ENCODE results near the gene CXCR3.
"Not testable (repeated sequence)": the region's sequence is repeated elsewhere in the genome, so short reads cannot be mapped to it uniquely, and the experiment has no call there.

The CXCR3 gene

DNA sequence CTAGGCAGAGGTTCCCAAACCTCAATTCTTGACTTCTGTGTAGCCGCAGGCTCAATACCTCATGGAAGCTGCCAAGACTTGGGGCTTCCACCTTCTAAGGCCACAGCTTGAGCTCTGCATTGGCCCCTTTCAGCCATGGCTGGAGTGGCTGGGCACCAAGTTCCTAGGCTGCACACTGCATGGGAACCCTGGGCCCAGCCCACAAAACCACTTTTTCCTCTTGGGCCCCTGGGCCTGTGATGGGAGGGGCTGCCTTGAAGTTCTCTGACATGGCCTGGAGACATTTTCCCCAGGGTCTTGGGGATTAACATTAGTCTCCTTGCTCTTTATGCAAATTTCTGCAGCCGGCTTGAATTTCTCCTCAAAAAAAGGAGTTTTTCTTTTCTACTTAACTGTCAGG, 35.0 kb upstream of the CXCR3 start:
- intact Hi-C loops (cut with micrococcal nuclease): no loop called here
- no peaks in the 10 kb centered on the region for H3K36me3 Mint-ChIP-seq (ENCODE audit: low read depth)
- peaks cover 3% of the 10 kb centered on the region for H3K27me3 Mint-ChIP-seq
- no peak overlapping the region for H3K4me3 Mint-ChIP-seq
- no peaks in the 10 kb centered on the region for H3K9me3 Mint-ChIP-seq
- H3K27ac Mint-ChIP-seq: no peak overlapping the region
- H3K4me1 Mint-ChIP-seq (ENCODE audit: low read depth): peaks cover 9% of the 10 kb centered on the region

DNA sequence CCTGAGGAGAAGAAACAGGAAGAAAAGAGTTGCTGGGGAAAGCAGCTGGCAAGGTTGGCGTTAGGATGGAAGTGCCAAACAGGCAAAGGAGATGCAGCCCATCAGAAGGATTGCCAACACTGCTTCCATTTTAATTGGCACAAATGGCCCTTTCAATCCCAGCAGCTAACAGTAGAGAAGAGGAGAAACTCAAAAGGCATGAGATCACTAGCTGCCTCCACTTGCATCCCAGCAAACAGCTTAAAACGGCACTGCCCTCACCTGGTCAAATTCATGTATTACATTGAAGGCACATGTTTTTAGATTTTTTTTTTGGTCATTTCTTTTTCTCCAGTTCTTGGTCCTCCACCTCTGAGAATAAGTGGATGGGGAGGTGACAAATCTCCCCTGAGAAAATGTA, 34.1 kb upstream of the CXCR3 start:
- Mint-ChIP-seq H3K4me3 (peak overlapping the region; percentile 17), H3K36me3 (ENCODE audit: low read depth) (no peaks in the 10 kb centered on the region), H3K27ac (no peak overlapping the region), H3K4me1 (ENCODE audit: low read depth) (peaks cover 9% of the 10 kb centered on the region), H3K9me3 (no peaks in the 10 kb centered on the region), H3K27me3 (peaks cover 3% of the 10 kb centered on the region)
- intact Hi-C loops (cut with micrococcal nuclease): no loop called here

DNA sequence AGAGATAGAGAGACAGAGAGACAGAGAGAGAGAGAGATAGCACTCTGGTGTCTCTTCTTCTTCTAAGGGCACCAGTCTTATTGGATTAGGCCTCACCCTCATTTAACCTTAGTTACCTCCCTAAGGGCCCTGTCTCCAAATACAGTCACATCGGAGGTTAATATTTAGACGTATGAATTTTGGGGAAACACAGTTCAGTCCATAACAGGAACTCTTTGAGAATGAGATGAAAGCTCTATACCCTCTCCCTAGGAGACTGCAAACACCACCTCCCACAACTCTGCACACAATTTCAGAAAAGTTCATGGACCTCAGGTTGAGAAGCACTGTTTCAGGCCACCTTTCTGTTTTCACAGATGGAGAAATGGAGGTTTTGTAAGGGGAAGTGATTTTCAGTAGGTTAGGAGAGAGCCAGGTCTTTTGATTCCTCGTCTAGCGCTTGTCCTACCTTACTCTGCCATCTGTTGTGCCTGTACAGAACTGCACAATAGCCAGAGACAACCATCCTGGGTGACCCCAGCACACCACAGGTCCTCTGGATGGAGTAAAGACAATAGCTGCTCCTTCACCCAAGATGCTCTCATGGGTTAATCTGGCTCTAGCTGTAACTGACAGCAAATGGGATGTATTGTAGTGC, 32.1 kb upstream of the CXCR3 start:
- H3K27ac Mint-ChIP-seq: no peak overlapping the region
- no peaks in the 10 kb centered on the region for H3K9me3 Mint-ChIP-seq
- no peaks in the 10 kb centered on the region for H3K4me1 Mint-ChIP-seq (ENCODE audit: low read depth)
- H3K36me3 Mint-ChIP-seq (ENCODE audit: low read depth): no peaks in the 10 kb centered on the region
- H3K27me3 Mint-ChIP-seq: no peaks in the 10 kb centered on the region
- intact Hi-C loops (cut with micrococcal nuclease): no loop called here
- no peak overlapping the region for H3K4me3 Mint-ChIP-seq

DNA sequence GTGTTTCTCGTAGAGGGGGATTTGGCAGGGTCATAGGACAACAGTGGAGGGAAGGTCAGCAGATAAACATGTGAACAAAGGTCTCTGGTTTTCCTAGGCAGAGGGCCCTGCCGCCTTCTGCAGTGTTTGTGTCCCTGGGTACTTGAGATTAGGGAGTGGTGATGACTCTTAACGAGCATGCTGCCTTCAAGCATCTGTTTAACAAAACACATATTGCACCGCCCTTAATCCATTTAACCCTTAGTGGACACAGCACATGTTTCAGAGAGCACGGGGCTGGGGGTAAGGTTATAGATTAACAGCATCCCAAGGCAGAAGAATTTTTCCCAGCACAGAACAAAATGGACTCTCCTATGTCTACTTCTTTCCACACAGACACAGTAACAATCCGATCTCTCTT, 26.1 kb upstream of the CXCR3 start:
- H3K27ac Mint-ChIP-seq; H3K4me1 Mint-ChIP-seq (ENCODE audit: low read depth); H3K9me3 Mint-ChIP-seq; H3K4me3 Mint-ChIP-seq; H3K36me3 Mint-ChIP-seq (ENCODE audit: low read depth); H3K27me3 Mint-ChIP-seq; intact Hi-C loops (cut with micrococcal nuclease): not testable (repeated sequence)

DNA sequence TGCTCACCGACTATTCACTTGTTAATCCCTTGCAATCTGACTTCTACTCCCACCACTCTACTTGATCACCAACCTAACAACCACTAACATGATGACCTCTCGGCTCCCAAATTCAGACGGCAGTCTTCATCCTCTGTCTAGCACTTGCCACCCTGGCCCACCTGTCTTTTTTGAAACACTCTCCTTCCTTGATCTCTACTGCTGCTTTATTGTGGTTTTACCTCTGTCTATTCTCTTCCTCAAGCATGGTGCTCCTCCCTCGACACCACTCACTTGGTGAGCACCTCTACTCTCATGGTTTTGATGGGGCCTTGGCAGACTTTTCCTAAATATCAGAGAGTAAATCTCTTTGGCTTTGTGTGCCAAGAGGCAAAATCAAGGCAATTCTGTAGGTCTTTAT, 21.7 kb upstream of the CXCR3 start:
- H3K4me3 Mint-ChIP-seq: no peak overlapping the region
- no peaks in the 10 kb centered on the region for H3K9me3 Mint-ChIP-seq
- no peaks in the 10 kb centered on the region for H3K36me3 Mint-ChIP-seq (ENCODE audit: low read depth)
- H3K27me3 Mint-ChIP-seq: no peaks in the 10 kb centered on the region
- no peak overlapping the region for H3K27ac Mint-ChIP-seq
- no peaks in the 10 kb centered on the region for H3K4me1 Mint-ChIP-seq (ENCODE audit: low read depth)
- intact Hi-C loops (cut with micrococcal nuclease): no loop called here

DNA sequence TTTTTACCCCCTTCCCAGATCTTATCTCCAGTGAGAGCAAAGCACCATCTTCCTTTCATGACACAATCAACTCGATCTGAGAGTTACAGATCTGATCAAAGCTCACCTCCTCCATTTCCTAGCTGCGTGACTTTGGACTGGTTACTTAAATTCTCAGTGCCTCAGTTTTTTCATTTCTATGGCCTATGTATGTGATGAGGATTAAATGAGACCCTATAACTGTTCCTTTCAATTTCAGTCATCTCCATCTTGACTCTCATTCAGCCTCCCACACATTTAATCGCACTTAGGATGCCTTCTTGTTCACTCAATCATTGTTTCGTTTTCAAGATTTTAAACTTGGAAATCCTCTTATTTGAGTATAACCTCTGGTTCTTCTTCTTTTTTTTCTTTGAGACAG, 20.1 kb upstream of the CXCR3 start:
- Mint-ChIP-seq H3K4me1 (ENCODE audit: low read depth) (no peaks in the 10 kb centered on the region), H3K4me3 (no peak overlapping the region), H3K9me3 (no peaks in the 10 kb centered on the region), H3K27ac (no peak overlapping the region), H3K27me3 (no peaks in the 10 kb centered on the region), H3K36me3 (ENCODE audit: low read depth) (no peaks in the 10 kb centered on the region)
- intact Hi-C loops (cut with micrococcal nuclease): no loop called here

DNA sequence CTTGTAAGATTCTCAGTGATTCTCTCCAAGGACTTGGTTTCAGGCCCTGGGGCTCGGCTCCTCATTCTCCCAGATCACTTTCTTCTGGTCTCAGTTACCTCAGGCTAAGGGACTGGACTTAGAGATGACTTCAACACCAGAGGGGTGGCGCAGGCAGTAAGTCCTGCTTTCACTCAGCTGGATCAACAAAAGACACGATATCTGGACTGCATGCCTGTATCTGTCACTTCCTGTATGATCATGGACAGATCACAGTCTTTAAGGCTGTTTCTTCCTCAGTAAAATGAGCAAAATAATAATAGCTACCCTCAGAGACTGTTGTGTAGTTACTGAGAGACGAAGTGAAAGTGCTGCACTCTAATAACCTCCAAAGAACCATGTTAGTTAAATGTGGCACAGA, 19.5 kb upstream of the CXCR3 start:
- no peak overlapping the region for H3K27ac Mint-ChIP-seq
- intact Hi-C loops (cut with micrococcal nuclease): no loop called here
- no peaks in the 10 kb centered on the region for H3K9me3 Mint-ChIP-seq
- no peak overlapping the region for H3K4me3 Mint-ChIP-seq
- H3K27me3 Mint-ChIP-seq: no peaks in the 10 kb centered on the region
- H3K36me3 Mint-ChIP-seq (ENCODE audit: low read depth): no peaks in the 10 kb centered on the region
- H3K4me1 Mint-ChIP-seq (ENCODE audit: low read depth): no peaks in the 10 kb centered on the region

DNA sequence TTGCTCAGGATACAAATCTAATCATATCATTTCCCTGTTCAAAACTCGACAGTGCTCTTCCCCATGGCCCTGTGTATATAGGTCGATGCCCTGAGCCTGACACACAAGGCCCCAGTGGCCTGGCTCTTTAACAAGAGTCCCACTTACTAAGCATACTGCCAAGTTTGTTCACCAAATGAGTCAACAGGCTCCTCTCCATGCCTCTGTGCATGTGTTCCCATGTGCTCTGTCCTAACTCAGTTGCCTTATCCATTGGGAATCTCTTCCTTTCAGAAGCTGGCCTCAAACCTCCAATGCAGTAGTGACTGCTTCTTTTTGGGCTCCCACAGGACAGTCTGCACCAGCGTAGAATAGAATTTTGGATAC, 18.9 kb upstream of the CXCR3 start:
- Mint-ChIP-seq H3K4me3 (no peak overlapping the region), H3K36me3 (ENCODE audit: low read depth) (no peaks in the 10 kb centered on the region), H3K9me3 (no peaks in the 10 kb centered on the region), H3K27me3 (no peaks in the 10 kb centered on the region), H3K4me1 (ENCODE audit: low read depth) (no peaks in the 10 kb centered on the region), H3K27ac (no peak overlapping the region)
- intact Hi-C loops (cut with micrococcal nuclease): no loop called here

DNA sequence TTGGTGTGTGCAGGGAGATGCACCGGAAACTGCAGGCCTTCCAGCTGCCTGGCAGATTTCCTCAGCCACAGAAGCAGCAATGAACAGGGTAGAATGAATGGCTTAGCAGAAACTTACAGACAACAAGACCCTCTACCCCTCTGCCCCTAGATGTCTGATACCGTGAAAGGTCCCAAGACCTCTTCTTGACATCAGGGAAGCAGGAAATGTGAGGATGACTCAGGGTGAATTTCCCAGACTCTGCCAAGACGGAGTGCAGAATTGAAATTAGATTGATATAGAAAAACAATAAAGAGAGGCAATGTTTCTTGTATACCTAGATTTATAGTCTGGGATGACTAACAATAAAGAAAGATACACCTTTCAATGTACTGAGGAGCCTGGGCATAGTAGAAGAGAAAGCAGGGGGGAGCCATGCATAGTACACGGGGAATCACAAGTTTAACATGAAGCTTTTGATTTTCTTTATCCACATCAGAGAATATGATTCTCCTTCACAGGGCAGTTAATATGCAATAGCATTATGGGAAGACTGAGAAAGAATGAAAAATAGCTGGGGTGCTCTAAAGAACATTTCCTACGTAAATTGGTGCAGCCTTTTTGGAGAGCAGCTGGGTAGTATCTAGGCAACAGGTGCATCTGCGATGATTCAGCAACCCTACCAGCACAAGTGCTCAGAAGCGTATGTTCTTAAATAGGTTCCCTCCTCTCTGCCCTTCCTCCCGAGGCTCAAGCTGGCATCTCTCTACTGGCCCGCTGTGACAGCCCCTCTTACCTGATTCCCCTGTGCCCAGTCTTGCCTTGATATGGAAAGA, 18.3 kb upstream of the CXCR3 start:
- Mint-ChIP-seq H3K9me3 (no peaks in the 10 kb centered on the region), H3K27me3 (no peaks in the 10 kb centered on the region), H3K27ac (no peak overlapping the region), H3K4me3 (no peak overlapping the region), H3K36me3 (ENCODE audit: low read depth) (no peaks in the 10 kb centered on the region), H3K4me1 (ENCODE audit: low read depth) (no peaks in the 10 kb centered on the region)
- intact Hi-C loops (cut with micrococcal nuclease): no loop called here

DNA sequence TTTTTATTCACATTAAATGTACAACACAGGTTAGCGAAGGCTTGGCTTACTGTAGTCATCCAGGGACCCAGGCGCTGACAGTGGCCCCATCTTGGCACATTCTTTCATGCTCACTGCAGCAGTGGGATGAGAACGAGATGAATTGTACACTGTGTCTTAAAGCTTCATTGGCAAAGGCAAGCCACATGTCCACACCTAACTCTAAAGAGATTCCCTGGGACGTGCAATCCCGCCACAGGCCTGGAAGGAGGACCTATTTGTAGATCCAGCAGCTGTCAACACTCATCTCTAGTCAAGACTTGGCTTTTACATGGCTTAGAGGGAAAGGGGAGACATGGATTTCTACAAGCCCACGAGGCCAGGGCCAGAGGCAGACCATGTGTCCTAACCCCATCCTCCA, 16.1 kb upstream of the CXCR3 start:
- no peak overlapping the region for H3K4me3 Mint-ChIP-seq

DNA sequence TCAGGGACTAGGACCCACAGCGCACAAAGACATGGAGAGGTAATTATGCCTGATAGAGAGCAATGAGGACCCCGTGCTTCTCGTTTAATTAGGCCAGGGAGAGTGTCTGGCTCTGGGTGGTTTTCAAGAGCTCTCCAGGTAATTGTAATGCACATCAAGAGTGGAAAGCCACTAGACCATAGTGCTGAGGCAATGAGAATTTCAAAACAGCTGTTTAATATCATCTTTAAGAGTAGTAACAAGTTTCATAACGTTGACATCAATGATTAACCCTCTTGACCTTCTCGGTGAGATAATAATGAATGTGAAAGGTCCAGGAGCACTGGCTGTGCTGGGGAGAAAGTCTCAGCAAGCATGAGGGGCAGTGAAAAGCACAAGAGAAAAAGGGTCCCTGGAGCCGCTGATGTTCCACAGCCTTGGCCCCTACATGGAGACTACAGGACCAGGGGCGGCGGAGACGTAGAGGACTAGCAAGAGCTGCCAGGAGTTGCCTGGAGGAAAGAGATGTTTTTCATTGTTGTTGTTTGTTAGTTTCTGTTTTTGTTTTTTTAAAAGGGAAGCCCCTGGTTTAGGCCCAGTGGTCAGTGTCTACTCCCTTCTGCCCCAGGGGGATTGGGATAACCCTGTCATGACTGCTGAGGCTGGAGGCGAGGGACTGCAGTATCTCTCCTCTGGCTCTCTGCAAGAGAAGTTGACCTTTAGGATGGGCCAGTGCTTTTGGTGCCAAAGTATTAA, 14.8 kb upstream of the CXCR3 start:
- Mint-ChIP-seq H3K4me1 (ENCODE audit: low read depth) (peaks cover 5% of the 10 kb centered on the region), H3K4me3 (no peak overlapping the region), H3K27me3 (no peaks in the 10 kb centered on the region), H3K36me3 (ENCODE audit: low read depth) (no peaks in the 10 kb centered on the region), H3K27ac (no peak overlapping the region), H3K9me3 (no peaks in the 10 kb centered on the region)
- intact Hi-C loops (cut with micrococcal nuclease): no loop called here

More for the DNA sequence above, 16.1 kb upstream of the CXCR3 start:
- Mint-ChIP-seq H3K4me1 (ENCODE audit: low read depth) (peaks cover under 1% of the 10 kb centered on the region), H3K9me3 (no peaks in the 10 kb centered on the region), H3K36me3 (ENCODE audit: low read depth) (no peaks in the 10 kb centered on the region), H3K27ac (no peak overlapping the region), H3K27me3 (no peaks in the 10 kb centered on the region)
- intact Hi-C loops (cut with micrococcal nuclease): no loop called here

DNA sequence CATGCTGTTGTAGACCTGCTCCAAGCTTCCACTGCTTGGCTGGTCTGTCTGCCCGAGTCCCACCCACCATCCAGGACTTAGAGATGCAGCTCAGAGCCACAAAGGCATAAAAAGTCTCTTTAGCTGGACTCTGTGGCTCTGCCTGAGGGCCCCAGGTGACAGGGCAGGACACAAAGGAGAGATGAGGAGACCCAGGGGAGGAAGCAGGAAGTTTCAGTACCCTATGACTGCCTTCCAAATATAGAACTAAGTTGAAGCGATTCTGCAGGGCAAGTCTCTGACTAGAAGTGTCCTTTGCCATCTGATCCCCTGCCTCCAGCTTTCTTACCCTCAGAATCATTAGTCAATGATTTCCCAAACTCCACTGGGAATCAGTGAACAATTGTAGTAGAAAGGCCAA, 11.2 kb upstream of the CXCR3 start:
- intact Hi-C loops (cut with micrococcal nuclease): no loop called here
- Mint-ChIP-seq H3K36me3 (ENCODE audit: low read depth) (no peaks in the 10 kb centered on the region), H3K27ac (no peak overlapping the region), H3K9me3 (no peaks in the 10 kb centered on the region), H3K27me3 (no peaks in the 10 kb centered on the region), H3K4me3 (no peak overlapping the region), H3K4me1 (ENCODE audit: low read depth) (peaks cover 11% of the 10 kb centered on the region)

DNA sequence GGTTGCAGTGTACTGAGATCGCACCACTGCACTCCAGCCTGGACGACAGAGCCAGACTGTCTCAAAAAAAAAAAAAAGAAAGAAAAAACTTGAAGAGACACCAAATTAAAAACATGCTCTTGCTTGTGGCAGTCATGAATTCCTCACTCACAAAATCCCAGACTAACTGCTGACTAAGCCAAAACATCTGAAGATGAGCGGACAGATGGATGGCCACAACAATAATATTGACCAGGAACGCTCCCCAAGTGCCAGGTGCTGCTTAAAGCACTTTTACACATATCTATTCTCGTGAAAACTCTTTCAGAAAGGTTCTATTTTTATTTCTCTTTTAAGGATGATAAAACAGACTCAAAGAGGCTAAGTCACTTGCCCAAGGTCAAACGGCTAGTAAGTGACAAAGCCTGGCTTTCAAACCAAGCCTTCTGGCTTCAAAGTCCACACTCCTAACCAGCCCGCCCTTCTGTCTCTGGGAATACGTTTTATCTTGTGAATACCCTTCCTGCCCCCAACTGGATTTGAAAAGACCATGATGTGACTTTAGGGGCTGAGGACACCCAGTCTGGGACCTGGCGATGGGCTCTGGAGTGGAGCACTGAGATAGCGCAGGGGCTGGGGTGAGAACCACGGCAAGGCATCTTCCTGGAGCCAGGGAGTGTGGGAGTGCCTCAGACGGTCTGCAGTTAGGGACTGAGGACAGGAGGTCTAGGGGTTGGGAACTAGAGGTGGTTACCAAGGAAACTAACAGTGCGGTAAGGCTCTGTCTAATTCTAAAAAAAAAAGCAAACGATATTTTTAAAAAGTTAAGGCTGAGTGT, 9.5 kb upstream of the CXCR3 start:
- intact Hi-C loops (cut with micrococcal nuclease): no loop called here
- Mint-ChIP-seq H3K27ac (no peak overlapping the region), H3K4me3 (no peak overlapping the region)

DNA sequence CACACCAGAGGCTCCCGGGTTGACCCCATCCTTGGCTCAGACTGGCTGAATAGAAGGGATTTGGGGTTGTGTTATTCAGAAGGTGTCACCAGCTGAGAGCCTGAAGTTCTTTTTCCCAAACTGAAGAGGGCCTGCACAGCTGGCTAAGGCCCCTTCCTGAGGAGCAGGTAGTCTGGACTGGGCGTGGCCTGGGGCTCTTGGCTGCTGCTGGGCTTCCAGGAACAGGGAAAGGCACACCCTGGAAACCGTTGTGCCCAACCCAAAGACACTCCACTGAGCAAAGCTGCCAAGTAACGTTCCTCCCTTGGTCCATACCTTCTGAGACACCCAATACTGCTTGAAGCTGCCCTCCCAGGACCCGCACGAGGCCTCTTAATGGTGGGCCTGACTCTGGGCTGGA, 8.3 kb upstream of the CXCR3 start:
- Mint-ChIP-seq H3K4me3 (no peak overlapping the region), H3K27me3 (peaks cover 3% of the 10 kb centered on the region), H3K9me3 (no peaks in the 10 kb centered on the region), H3K27ac (no peak overlapping the region), H3K36me3 (ENCODE audit: low read depth) (no peaks in the 10 kb centered on the region), H3K4me1 (ENCODE audit: low read depth) (peaks cover 15% of the 10 kb centered on the region)
- intact Hi-C loops (cut with micrococcal nuclease): no loop called here

More for the DNA sequence above, 9.5 kb upstream of the CXCR3 start:
- Mint-ChIP-seq H3K9me3 (no peaks in the 10 kb centered on the region), H3K27me3 (peaks cover 3% of the 10 kb centered on the region), H3K4me1 (ENCODE audit: low read depth) (peaks cover 13% of the 10 kb centered on the region), H3K36me3 (ENCODE audit: low read depth) (no peaks in the 10 kb centered on the region)

All from dendritic cell treated with granulocyte-macrophage colony-stimulating factor and Interleukin-4, amounts not matched to agents 40 ng/mL and 50 ng/mL, for 4 days (primary cell).